Skeletal muscle satellite cell (primary cell): ENCODE results near the gene RPP25L.

ENCODE experiments used
- H3K27me3 ChIP-seq: 2 replicates; pipeline ENCODE4 v1.7.0; 2013; ENCODE audit warnings: low read length; ENCODE audit not compliant: control insufficient read depth, insufficient read depth
- H3K36me3 ChIP-seq: 2 replicates; pipeline ENCODE4 v1.7.0; 2013; ENCODE audit warnings: mild to moderate bottlenecking, control low read depth, low read length; ENCODE audit not compliant: insufficient read depth
- H3K4me1 ChIP-seq: 2 replicates; pipeline ENCODE4 v1.7.0; 2013; ENCODE audit warnings: low read length; ENCODE audit not compliant: control insufficient read depth, insufficient read depth
- H3K4me2 ChIP-seq: 2 replicates; pipeline ENCODE4 v1.7.0; 2013; ENCODE audit warnings: mild to moderate bottlenecking, low read length
- H3K4me3 ChIP-seq: 2 replicates; pipeline ENCODE4 v1.7.0; 2013; ENCODE audit warnings: low read length
- H3K9ac ChIP-seq: 2 replicates; pipeline ENCODE4 v1.7.0; 2013; ENCODE audit warnings: mild to moderate bottlenecking, low read depth, low read length, moderate library complexity
- H3K9me3 ChIP-seq: replicated peaks from 2 replicates; pipeline ENCODE4 v1.7.0; 2013; ENCODE audit warnings: mild to moderate bottlenecking, control low read depth, low read length

The RPP25L gene

GRCh38 chr9:34570376-34570775, 41.5 kb downstream of the RPP25L start:
- H3K4me1 ChIP-seq = no peaks in the 10 kb centered on the region
- no peak overlapping the region for H3K4me3 ChIP-seq
- peaks cover 72% of the 10 kb centered on the region for H3K27me3 ChIP-seq
- no peaks in the 10 kb centered on the region for H3K36me3 ChIP-seq
- no peak overlapping the region for H3K4me2 ChIP-seq
- H3K9me3 ChIP-seq = no peaks in the 10 kb centered on the region
- H3K9ac ChIP-seq = no peak overlapping the region

- no peak overlapping the region for H3K4me2 ChIP-seq
- no peaks in the 10 kb centered on the region for H3K9me3 ChIP-seq
- H3K4me1 ChIP-seq = no peaks in the 10 kb centered on the region
- H3K36me3 ChIP-seq = no peaks in the 10 kb centered on the region
- no peak overlapping the region for H3K4me3 ChIP-seq
- peaks cover 75% of the 10 kb centered on the region for H3K27me3 ChIP-seq
- no peak overlapping the region for H3K9ac ChIP-seq
Measured at GRCh38 chr9:34568774-34569173, 43.1 kb downstream of the RPP25L start.

- Histone ChIP-seq H3K9ac (no peak overlapping the region), H3K4me3 (no peak overlapping the region), H3K36me3 (no peaks in the 10 kb centered on the region), H3K4me2 (no peak overlapping the region), H3K9me3 (no peaks in the 10 kb centered on the region), H3K27me3 (peaks cover 78% of the 10 kb centered on the region), H3K4me1 (no peaks in the 10 kb centered on the region)
Measured at GRCh38 chr9:34568133-34568532, 43.8 kb downstream of the RPP25L start.

- Histone ChIP-seq H3K9ac (no peak overlapping the region), H3K4me1 (no peaks in the 10 kb centered on the region), H3K36me3 (no peaks in the 10 kb centered on the region), H3K9me3 (no peaks in the 10 kb centered on the region), H3K27me3 (peaks cover 68% of the 10 kb centered on the region), H3K4me2 (no peak overlapping the region), H3K4me3 (no peak overlapping the region)
Measured at GRCh38 chr9:34566972-34567371, 44.9 kb downstream of the RPP25L start.

GRCh38 chr9:34566322-34566721, 45.6 kb downstream of the RPP25L start:
- Histone ChIP-seq H3K27me3 (peaks cover 66% of the 10 kb centered on the region), H3K9ac (no peak overlapping the region), H3K36me3 (no peaks in the 10 kb centered on the region), H3K4me2 (no peak overlapping the region), H3K4me3 (no peak overlapping the region), H3K4me1 (no peaks in the 10 kb centered on the region), H3K9me3 (no peaks in the 10 kb centered on the region)

GRCh38 chr9:34565856-34566255, 46.0 kb downstream of the RPP25L start:
- H3K27me3 ChIP-seq = peaks cover 62% of the 10 kb centered on the region
- H3K4me1 ChIP-seq = no peaks in the 10 kb centered on the region
- no peaks in the 10 kb centered on the region for H3K36me3 ChIP-seq
- no peaks in the 10 kb centered on the region for H3K9me3 ChIP-seq
- H3K4me3 ChIP-seq = no peak overlapping the region
- H3K4me2 ChIP-seq = no peak overlapping the region
- no peak overlapping the region for H3K9ac ChIP-seq

- Histone ChIP-seq H3K36me3 (no peaks in the 10 kb centered on the region), H3K9ac (no peak overlapping the region), H3K27me3 (peaks cover 49% of the 10 kb centered on the region), H3K9me3 (no peaks in the 10 kb centered on the region), H3K4me2 (no peak overlapping the region), H3K4me3 (no peak overlapping the region), H3K4me1 (peaks cover 11% of the 10 kb centered on the region)
Measured at GRCh38 chr9:34564617-34565016, 47.3 kb downstream of the RPP25L start.

- no peak overlapping the region for H3K4me3 ChIP-seq
- no peaks in the 10 kb centered on the region for H3K9me3 ChIP-seq
- H3K4me2 ChIP-seq = no peak overlapping the region
- no peak overlapping the region for H3K9ac ChIP-seq
- no peaks in the 10 kb centered on the region for H3K36me3 ChIP-seq
- H3K27me3 ChIP-seq = peaks cover 38% of the 10 kb centered on the region
- H3K4me1 ChIP-seq = peaks cover 21% of the 10 kb centered on the region
Measured at GRCh38 chr9:34563262-34563661, 48.6 kb downstream of the RPP25L start.

GRCh38 chr9:34562135-34562745, 49.7 kb downstream of the RPP25L start:
- H3K27me3 ChIP-seq = peaks cover 28% of the 10 kb centered on the region
- no peak overlapping the region for H3K9ac ChIP-seq
- peaks cover 21% of the 10 kb centered on the region for H3K4me1 ChIP-seq
- no peaks in the 10 kb centered on the region for H3K9me3 ChIP-seq
- no peaks in the 10 kb centered on the region for H3K36me3 ChIP-seq
- no peak overlapping the region for H3K4me2 ChIP-seq
- H3K4me3 ChIP-seq = no peak overlapping the region

GRCh38 chr9:34560599-34561214, 51.2 kb downstream of the RPP25L start:
- Histone ChIP-seq H3K4me3 (no peak overlapping the region), H3K9ac (no peak overlapping the region), H3K36me3 (no peaks in the 10 kb centered on the region), H3K4me1 (peaks cover 21% of the 10 kb centered on the region), H3K27me3 (peaks cover 19% of the 10 kb centered on the region), H3K9me3 (no peaks in the 10 kb centered on the region), H3K4me2 (no peak overlapping the region)
